Caco-2 (cell line): ENCODE results near the gene LPCAT1. TPM values are rescaled to one million over a fixed set of nuclear protein-coding genes. Genes with fewer than 3 reads are reported as not detected.

Experiments used
- BruUV-seq: library from RNA; stranded (reverse); fragments of 400-500 nt; replicated peaks from 2 replicates; lab custom pipeline; 2021; lab: Mats Ljungman, UMichigan
- CTCF ChIA-PET: fragments of 300-600 bp; sonication (Branson Sonifier 250); formaldehyde crosslinking; loops from one replicate; lab custom pipeline; 2022; ENCODE audit warnings: antibody characterized with exemption; lab: Charles Lee
- POLR2A ChIA-PET: fragments of 300-600 bp; sonication (Branson Sonifier 250); formaldehyde crosslinking; loops from one replicate; lab custom pipeline; 2022; ENCODE audit warnings: antibody characterized with exemption; lab: Charles Lee
- DNase-seq, 2 experiments: peaks; one replicate each; pipeline versions ENCODE4 v3.0.0 to v3.0.0-alpha.2; 2020 to 2022
- H3K27me3 ChIP-seq: replicated peaks from 2 replicates; pipeline ENCODE4 v1.6.0; 2011; ENCODE audit warnings: low read length; ENCODE audit not compliant: control insufficient read depth, insufficient read depth
- H3K36me3 ChIP-seq: 2 replicates; pipeline ENCODE4 v1.5.1; 2011; ENCODE audit warnings: low read length; ENCODE audit not compliant: control insufficient read depth, insufficient read depth
- H3K4me1 ChIP-seq: fragments of 250-450 bp; sonication (Bioruptor Pico); 2 replicates; pipeline ENCODE4 v1.5.1; 2020; ENCODE audit warnings: mild to moderate bottlenecking
- H3K4me3 ChIP-seq: 2 replicates; pipeline ENCODE4 v1.5.1; 2011; ENCODE audit warnings: low read depth, mild to moderate bottlenecking, control low read depth, low read length
- H3K9me3 ChIP-seq: fragments of 250-450 bp; sonication (Bioruptor Pico); 2 replicates; pipeline ENCODE4 v1.5.1; 2020; ENCODE audit warnings: mild to moderate bottlenecking, moderate library complexity
- H3K27ac Mint-ChIP-seq: one replicate; pipeline ENCODE4 v1.8.0; 2022; ENCODE audit warnings: mixed read lengths; ENCODE audit not compliant: unreplicated experiment
- H3K27me3 Mint-ChIP-seq: one replicate; pipeline ENCODE4 v1.8.0; 2022; ENCODE audit warnings: mixed read lengths; ENCODE audit not compliant: insufficient read depth, unreplicated experiment
- H3K36me3 Mint-ChIP-seq: one replicate; pipeline ENCODE4 v1.8.0; 2022; ENCODE audit warnings: mild to moderate bottlenecking, mixed read lengths; ENCODE audit not compliant: insufficient read depth, unreplicated experiment
- H3K4me1 Mint-ChIP-seq: one replicate; pipeline ENCODE4 v1.8.0; 2022; ENCODE audit warnings: low read depth, mixed read lengths; ENCODE audit not compliant: unreplicated experiment
- H3K4me3 Mint-ChIP-seq: one replicate; pipeline ENCODE4 v1.8.0; 2022; ENCODE audit warnings: mild to moderate bottlenecking, moderate library complexity, mixed read lengths; ENCODE audit not compliant: unreplicated experiment
- H3K9me3 Mint-ChIP-seq: one replicate; pipeline ENCODE4 v1.8.0; 2022; ENCODE audit warnings: mixed read lengths; ENCODE audit not compliant: unreplicated experiment
- CTCF ChIP-seq, 2 experiments: fragments of 200-600 bp in 1 of 2; IDR thresholded peaks; 1 replicate in 1 of 2; 2 replicates in 1 of 2; pipeline versions ENCODE4 v1.5.1 to v1.8.0; 2011 to 2022; ENCODE audit warnings: antibody characterized with exemption in 1 of 2, control low read depth in 1 of 2, inconsistent platforms in 1 of 2, low read depth in 1 of 2, low read length in 1 of 2, mild to moderate bottlenecking in 1 of 2, moderate library complexity in 1 of 2; ENCODE audit not compliant: insufficient read depth in 1 of 2, severe bottlenecking in 1 of 2, unreplicated experiment in 1 of 2
- intact Hi-C: fragments of 100-400 bp; cut with micrococcal nuclease; formaldehyde crosslinking; loops from one replicate; pipeline ENCODE4 v1.10.0; 2022; ENCODE audit not compliant: unreplicated experiment
- total RNA-seq: library from RNA; stranded (reverse); gene quantifications from 2 replicates; pipeline ENCODE4 v1.2.3, GENCODE V29; 2022

Gene LPCAT1
- total RNA-seq, 1 experiment from 2014 or later = 52.8 TPM

- H3K27me3 Mint-ChIP-seq = no peaks in the 10 kb centered on the region
- no peak overlapping the region for H3K4me3 ChIP-seq
- H3K36me3 Mint-ChIP-seq = peaks cover 26% of the 10 kb centered on the region
- no peaks in the 10 kb centered on the region for H3K9me3 ChIP-seq
- no TSS peak for BruUV-seq
- no peaks in the 10 kb centered on the region for H3K9me3 Mint-ChIP-seq
- no peak overlapping the region for H3K4me3 Mint-ChIP-seq
- DNase-seq = no peak
- no peak for TF ChIP-seq CTCF (IDR thresholded peaks at IDR 0.05; ENCODE audit: insufficient read depth in 1 of 2, low read depth in 1 of 2, low read length in 1 of 2, severe bottlenecking in 1 of 2, unreplicated experiment in 1 of 2)
- ChIA-PET POLR2A (no interaction called here), CTCF (no interaction called here)
- intact Hi-C loops = no loop called here
- no peaks in the 10 kb centered on the region; the same call in 1 of the 2 replicates for H3K36me3 ChIP-seq
- H3K27ac Mint-ChIP-seq = no peak overlapping the region
- no peaks in the 10 kb centered on the region for H3K4me1 Mint-ChIP-seq
- H3K4me1 ChIP-seq = no peaks in the 10 kb centered on the region
- H3K27me3 ChIP-seq = no peaks in the 10 kb centered on the region
Measured at GRCh38 chr5:1484730-1485578, 38.8 kb downstream of the LPCAT1 start.

GRCh38 chr5:1483856-1484729 is 39.7 kb downstream of the LPCAT1 start:
- POLR2A ChIA-PET = no interaction called here
- Histone ChIP-seq H3K9me3 (no peaks in the 10 kb centered on the region), H3K4me3 (no peak overlapping the region), H3K36me3 (no peaks in the 10 kb centered on the region; the same call in 1 of the 2 replicates), H3K27me3 (no peaks in the 10 kb centered on the region), H3K4me1 (no peaks in the 10 kb centered on the region)
- no peaks in the 10 kb centered on the region for H3K9me3 Mint-ChIP-seq
- no peak for DNase-seq
- no peaks in the 10 kb centered on the region for H3K27me3 Mint-ChIP-seq
- H3K27ac Mint-ChIP-seq = no peak overlapping the region
- H3K36me3 Mint-ChIP-seq = peaks cover 24% of the 10 kb centered on the region
- no peaks in the 10 kb centered on the region for H3K4me1 Mint-ChIP-seq
- no peak overlapping the region for H3K4me3 Mint-ChIP-seq
- intact Hi-C loops = no loop called here
- BruUV-seq = no TSS peak
- CTCF ChIA-PET = no interaction called here
- no peak for TF ChIP-seq CTCF (IDR thresholded peaks at IDR 0.05; ENCODE audit: insufficient read depth in 1 of 2, low read depth in 1 of 2, low read length in 1 of 2, severe bottlenecking in 1 of 2, unreplicated experiment in 1 of 2)

GRCh38 chr5:1483064-1483463 is 40.7 kb downstream of the LPCAT1 start:
- Mint-ChIP-seq H3K9me3 (no peaks in the 10 kb centered on the region), H3K4me3 (no peak overlapping the region), H3K27ac (no peak overlapping the region), H3K27me3 (no peaks in the 10 kb centered on the region), H3K36me3 (peaks cover 24% of the 10 kb centered on the region), H3K4me1 (no peaks in the 10 kb centered on the region)
- no peaks in the 10 kb centered on the region for H3K27me3 ChIP-seq
- no TSS peak for BruUV-seq
- H3K9me3 ChIP-seq = no peaks in the 10 kb centered on the region
- no peak overlapping the region for H3K4me3 ChIP-seq
- intact Hi-C loops = no loop called here
- H3K36me3 ChIP-seq = no peaks in the 10 kb centered on the region; the same call in 1 of the 2 replicates
- no peaks in the 10 kb centered on the region for H3K4me1 ChIP-seq
- ChIA-PET POLR2A (no interaction called here), CTCF (no interaction called here)
- TF ChIP-seq CTCF (IDR thresholded peaks at IDR 0.05; ENCODE audit: insufficient read depth in 1 of 2, low read depth in 1 of 2, low read length in 1 of 2, severe bottlenecking in 1 of 2, unreplicated experiment in 1 of 2) = no peak
- no peak for DNase-seq
